Thyroid gland (tissue), 4 donors: ENCODE data around the gene HEATR9. TPM values are rescaled to one million over a fixed set of nuclear protein-coding genes. Genes with fewer than 3 reads are reported as not detected.
A peak's percentile ranks its signal among the peaks of the same experiment; 100 is the strongest.

Source experiments
- DNase-seq, 2 donors: peaks; one replicate each; pipeline ENCODE4 v3.0.0-alpha.2; 2019
- H3K27ac ChIP-seq, 3 donors: fragments of 200-600 bp; sonication (generic); 1 replicate in 2 of 3; 2 replicates in 1 of 3; pipeline ENCODE4 v1.5.1; 2016 to 2019; ENCODE audit warnings: mild to moderate bottlenecking in 1 of 3, moderate library complexity in 1 of 3
- H3K27me3 ChIP-seq: fragments of 200-600 bp; sonication (generic); one replicate; pipeline ENCODE4 v1.5.1; 2019
- H3K36me3 ChIP-seq, 2 donors: fragments of 200-600 bp; sonication (generic); one replicate each; pipeline ENCODE4 v1.5.1; 2016 to 2019
- H3K4me1 ChIP-seq, 2 donors: fragments of 200-600 bp; sonication (generic); one replicate each; pipeline ENCODE4 v1.5.1; 2017 to 2019
- H3K4me3 ChIP-seq, 3 donors: fragments of 200-600 bp; sonication (generic); replicated peaks in 1 of 3; 1 replicate in 2 of 3; 2 replicates in 1 of 3; pipeline ENCODE4 v1.5.1; 2016; ENCODE audit warnings: mild to moderate bottlenecking in 1 of 3
- H3K9me3 ChIP-seq: fragments of 200-600 bp; sonication (generic); one replicate; pipeline ENCODE4 v1.5.1; 2017
- CTCF ChIP-seq, 6 experiments: fragments of 200-600 bp in 3 of 6; fragments of 450-650 bp in 3 of 6; sonication (generic) in 3 of 6; IDR thresholded peaks; one replicate each; pipeline ENCODE4 v1.5.1; 2016 to 2019; ENCODE audit warnings: antibody characterized with exemption in 6 of 6, mild to moderate bottlenecking in 2 of 6, inconsistent platforms in 1 of 6, moderate library complexity in 1 of 6
- POLR2A ChIP-seq, 2 donors: fragments of 450-650 bp; IDR thresholded peaks; one replicate each; pipeline ENCODE4 v1.6.1; 2017; ENCODE audit warnings: antibody characterized with exemption in 2 of 2, mild to moderate bottlenecking in 2 of 2, moderate library complexity in 1 of 2
- WGBS, 2 donors: methylation state at CpG; one replicate each; pipeline ENCODE4 v1.1.5; 2017; 5-methylcytosine and 5-hydroxymethylcytosine counted together
- intact Hi-C: fragments of 100-400 bp; cut with DNase I; formaldehyde crosslinking; loops from one replicate; pipeline ENCODE4 v1.15.1; 2023
- total RNA-seq, 4 donors: library from RNA; depleted of rRNA; stranded (reverse); fragments of >200 nt; gene quantifications; one replicate each; pipeline ENCODE4 v1.2.3, GENCODE V29; 2016

HEATR9 gene
- total RNA-seq, 4 donors from 2014 or later = 0.40 TPM; not detected in 3

GRCh38 chr17:35889241-35889640 lies 20.6 kb upstream of the HEATR9 start:
- Histone ChIP-seq H3K9me3 (no peaks in the 10 kb centered on the region), H3K4me1 (peaks cover 0 to 3% of the 10 kb centered on the region in 2 donors), H3K27ac (no peak overlapping the region), H3K36me3 (no peaks in the 10 kb centered on the region), H3K4me3 (no peak overlapping the region), H3K27me3 (no peaks in the 10 kb centered on the region)
- intact Hi-C loops = no loop called here
- DNase-seq = no peak
- TF ChIP-seq CTCF (IDR thresholded peaks at IDR 0.05) (no peak), POLR2A (IDR thresholded peaks at IDR 0.05) (no peak)
- 73 to 96% methylated on average over 2 of the region's 2 CpGs for WGBS, 2 donors

GRCh38 chr17:35879773-35880654 lies 11.3 kb upstream of the HEATR9 start, which contains the start of gene CCL5:
CCL5 (minus strand) TSS chr17:35880360.
- 68 to 71% methylated on average over 11 of the region's 11 CpGs for WGBS, 2 donors
- no peak within 1 kb of the TSS for H3K4me3 ChIP-seq

DNA sequence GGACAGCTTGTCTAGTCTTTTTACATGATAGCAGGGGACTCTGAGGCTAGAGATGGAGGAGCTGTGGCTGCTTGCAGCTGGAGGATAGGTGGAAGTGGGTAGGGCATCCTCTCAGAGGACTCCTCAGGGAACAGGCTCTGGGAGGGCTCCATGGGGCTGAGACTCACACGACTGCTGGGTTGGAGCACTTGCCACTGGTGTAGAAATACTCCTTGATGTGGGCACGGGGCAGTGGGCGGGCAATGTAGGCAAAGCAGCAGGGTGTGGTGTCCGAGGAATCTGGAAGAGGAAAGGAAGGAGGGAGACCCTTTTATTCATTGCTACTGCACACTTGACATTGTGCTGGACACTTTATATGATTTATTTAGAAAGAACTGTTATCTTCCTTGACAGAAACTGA lies 9.7 kb upstream of the HEATR9 start:
- intact Hi-C loops = no loop called here
- H3K27ac ChIP-seq = no peak overlapping the region
- no peak for DNase-seq
- H3K9me3 ChIP-seq = no peaks in the 10 kb centered on the region
- H3K27me3 ChIP-seq = no peaks in the 10 kb centered on the region
- no peak overlapping the region for H3K4me3 ChIP-seq
- no peaks in the 10 kb centered on the region for H3K36me3 ChIP-seq
- no peak for TF ChIP-seq CTCF (IDR thresholded peaks at IDR 0.05)
- WGBS, 2 donors = 68 to 71% methylated on average over 4 of the region's 4 CpGs
- H3K4me1 ChIP-seq = no peaks in the 10 kb centered on the region

More at GRCh38 chr17:35879773-35880654, 11.3 kb upstream of the HEATR9 start, which contains the start of gene CCL5:
- H3K4me1 ChIP-seq = no peaks in the 10 kb centered on the region
- intact Hi-C loops = no loop called here
- TF ChIP-seq POLR2A (IDR thresholded peaks at IDR 0.05) = no peak
- TF ChIP-seq CTCF (IDR thresholded peaks at IDR 0.05) = no peak
- peak in 1 of 2 donors; percentile 21 for DNase-seq
- H3K27ac ChIP-seq = no peak within 1 kb of the TSS
- no peaks in the 10 kb centered on the region for H3K36me3 ChIP-seq
- no peaks in the 10 kb centered on the region for H3K9me3 ChIP-seq
- H3K27me3 ChIP-seq = no peaks in the 10 kb centered on the region

DNA sequence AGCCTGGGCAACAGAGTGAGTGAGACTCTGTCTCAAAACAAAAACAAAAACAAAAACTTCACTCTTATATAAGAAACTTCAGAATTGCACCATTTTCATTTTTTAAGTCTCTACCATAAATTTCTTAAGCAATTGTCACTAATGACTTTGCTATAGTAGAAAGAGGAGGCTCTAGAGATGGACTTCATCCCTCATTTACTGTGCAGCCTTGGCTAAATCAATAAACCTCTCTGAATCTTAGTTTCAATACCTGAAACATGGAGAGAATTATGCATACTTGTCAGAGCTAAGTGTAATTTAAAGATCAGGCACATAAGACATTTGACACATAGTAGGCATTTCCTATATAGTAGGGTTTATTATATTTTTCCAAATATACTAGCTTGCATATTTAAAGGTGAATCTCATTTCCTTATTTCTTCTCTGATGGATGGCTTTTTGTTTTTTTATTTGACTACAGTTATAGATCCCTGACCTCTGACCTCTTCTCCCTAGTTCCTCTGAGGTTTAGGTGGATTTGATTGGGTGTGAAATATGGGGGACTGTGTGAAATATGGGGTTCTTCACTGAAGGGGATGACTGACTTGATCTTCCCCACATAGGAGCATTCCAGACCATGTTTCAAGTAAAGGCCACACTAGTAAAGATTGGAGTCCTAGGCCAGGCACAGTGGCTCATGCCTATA lies 8.8 kb upstream of the HEATR9 start:
- H3K4me1 ChIP-seq = no peaks in the 10 kb centered on the region
- H3K9me3 ChIP-seq = no peaks in the 10 kb centered on the region
- H3K36me3 ChIP-seq = no peaks in the 10 kb centered on the region
- H3K4me3 ChIP-seq = no peak overlapping the region
- no peak for DNase-seq
- H3K27me3 ChIP-seq = no peaks in the 10 kb centered on the region
- H3K27ac ChIP-seq = no peak overlapping the region
- TF ChIP-seq CTCF (IDR thresholded peaks at IDR 0.05) (no peak), POLR2A (IDR thresholded peaks at IDR 0.05) (no peak)
- intact Hi-C loops = no loop called here

GRCh38 chr17:35876534-35876933 lies 7.8 kb upstream of the HEATR9 start:
- Histone ChIP-seq H3K4me3 (no peak overlapping the region), H3K4me1 (no peaks in the 10 kb centered on the region), H3K9me3 (no peaks in the 10 kb centered on the region), H3K27ac (no peak overlapping the region), H3K27me3 (no peaks in the 10 kb centered on the region), H3K36me3 (no peaks in the 10 kb centered on the region)
- DNase-seq = no peak
- WGBS, 2 donors = 70 to 75% methylated on average over 3 of the region's 3 CpGs
- intact Hi-C loops = no loop called here
- no peak for TF ChIP-seq CTCF (IDR thresholded peaks at IDR 0.05)
- TF ChIP-seq POLR2A (IDR thresholded peaks at IDR 0.05) = no peak
